T-cell (primary cell): Measurements from ENCODE around the gene HNRNPAB. TPM values are rescaled to one million over a fixed set of nuclear protein-coding genes. Genes with fewer than 3 reads are reported as not detected.

Source experiments
- ATAC-seq, 4 experiments: fragments of 200-7000 bp in 3 of 4; fragments of 150-1000 bp in 1 of 4; cut with Tn5 transposase; replicated peaks in 1 of 4; 1 replicate in 3 of 4; 2 replicates in 1 of 4; pipeline ENCODE4 v1.10.0; 2021; ENCODE audit warnings: moderate library complexity in 3 of 4, mild to moderate bottlenecking in 2 of 4, moderate number of reproducible peaks in 1 of 4
- CTCF ChIA-PET, 2 donors: fragments of 300-600 bp; sonication (Branson Sonifier 250); formaldehyde crosslinking; loops; one replicate each; lab custom pipeline; 2022; ENCODE audit warnings: antibody characterized with exemption in 2 of 2; lab: Charles Lee
- POLR2A ChIA-PET, 2 donors: fragments of 300-600 bp; sonication (Branson Sonifier 250); formaldehyde crosslinking; loops; one replicate each; lab custom pipeline; 2022; ENCODE audit warnings: antibody characterized with exemption in 2 of 2; lab: Charles Lee
- DNase-seq, 35 experiments: peaks; one replicate each; pipeline versions ENCODE4 v3.0.0 to v3.0.0-alpha.2; 2013 to 2023
- H3K27ac ChIP-seq: one replicate; pipeline ENCODE4 v1.5.1; 2013; ENCODE audit warnings: low read length
- H3K27me3 ChIP-seq, 2 experiments: replicated peaks in 1 of 2; 1 replicate in 1 of 2; 2 replicates in 1 of 2; pipeline versions ENCODE4 v1.6.1 to v1.7.0; 2013; ENCODE audit warnings: low read length in 1 of 2, mixed read lengths in 1 of 2; ENCODE audit not compliant: control insufficient read depth in 2 of 2, insufficient read depth in 2 of 2; ENCODE audit errors: extremely low read depth in 1 of 2
- H3K36me3 ChIP-seq, 2 donors: 1 replicate in 1 of 2; 2 replicates in 1 of 2; pipeline versions ENCODE4 v1.6.1 to v1.7.0; 2013; ENCODE audit warnings: low read length in 1 of 2; ENCODE audit not compliant: control insufficient read depth in 2 of 2, insufficient read depth in 1 of 2; ENCODE audit errors: extremely low read depth in 1 of 2
- H3K4me1 ChIP-seq, 2 experiments: 1 replicate in 1 of 2; 2 replicates in 1 of 2; pipeline versions ENCODE4 v1.6.1 to v1.7.0; 2013; ENCODE audit warnings: low read length in 2 of 2, mixed read lengths in 1 of 2; ENCODE audit not compliant: insufficient read depth in 2 of 2, control insufficient read depth in 1 of 2; ENCODE audit errors: extremely low read depth in 1 of 2
- H3K4me3 ChIP-seq, 2 donors: 1 replicate in 1 of 2; 2 replicates in 1 of 2; pipeline versions ENCODE4 v1.5.1 to v1.7.0; 2013; ENCODE audit warnings: mild to moderate bottlenecking in 2 of 2, low read length in 1 of 2, moderate library complexity in 1 of 2; ENCODE audit not compliant: control insufficient read depth in 1 of 2; ENCODE audit errors: extremely low read depth in 1 of 2
- H3K9me3 ChIP-seq: 2 replicates; pipeline ENCODE4 v1.7.0; 2013
- H3K27ac Mint-ChIP-seq, 2 donors: one replicate each; pipeline ENCODE4 v1.8.0; 2020 to 2021; ENCODE audit warnings: mild to moderate bottlenecking in 2 of 2, mixed read lengths in 2 of 2
- H3K27me3 Mint-ChIP-seq, 2 donors: one replicate each; pipeline ENCODE4 v1.8.0; 2021 to 2022; ENCODE audit warnings: mixed read lengths in 2 of 2
- H3K36me3 Mint-ChIP-seq: one replicate; pipeline ENCODE4 v1.8.0; 2021; ENCODE audit warnings: mixed read lengths
- H3K4me1 Mint-ChIP-seq, 3 donors: one replicate each; pipeline ENCODE4 v1.8.0; 2020 to 2022; ENCODE audit warnings: mixed read lengths in 3 of 3, mild to moderate bottlenecking in 1 of 3
- H3K4me3 Mint-ChIP-seq, 3 donors: one replicate each; pipeline ENCODE4 v1.8.0; 2020 to 2022; ENCODE audit warnings: mild to moderate bottlenecking in 3 of 3, mixed read lengths in 3 of 3, moderate library complexity in 3 of 3
- H3K9me3 Mint-ChIP-seq, 3 donors: one replicate each; pipeline ENCODE4 v1.8.0; 2020 to 2022; ENCODE audit warnings: mixed read lengths in 3 of 3
- WGBS: methylation state at CpG from one replicate; pipeline ENCODE4 v1.1.5; 2013; ENCODE audit warnings: missing lambda C conversion rate; ENCODE audit not compliant: insufficient coverage; 5-methylcytosine and 5-hydroxymethylcytosine counted together
- total RNA-seq, 35 experiments: library from RNA in 6 of 35; stranded (reverse) in 6 of 35; fragments of 120-200 nt in 1 of 35; gene quantifications; one replicate each; pipeline versions ENCODE4 v1.2.1 to v1.2.4 and lab custom pipeline; 2013 to 2026

HNRNPAB gene
- total RNA-seq, result 10 to 100 TPM; 78.8 to 89.2 (median 85.1) TPM
- total RNA-seq (2013), result 46.0 TPM
- total RNA-seq (lab: John Stamatoyannopoulos, UW), result 59.7 to 607 (median 85.3) reads per million in 29 experiments

- Mint-ChIP-seq H3K27me3 (peaks cover 0 to 3% of the 10 kb centered on the region in 2 donors), H3K4me3 (peak within 1 kb of the TSS; percentile 93 to 99 (median 94)), H3K4me1 (peaks cover 34 to 39% (median 36%) of the 10 kb centered on the region in 3 donors), H3K36me3 (peaks cover 24% of the 10 kb centered on the region), H3K27ac (peak within 1 kb of the TSS; percentile 97 to 99), H3K9me3 (no peaks in the 10 kb centered on the region)
- H3K4me3 ChIP-seq, result peak within 1 kb of the TSS; percentile 80 to 91
- under 1% methylated on average over 94 of the region's 96 CpGs for WGBS
- no peaks in the 10 kb centered on the region for H3K27me3 ChIP-seq
- CTCF ChIA-PET, result interaction anchor here in 1 of 2 donors (1.4 kb wide), 1 partner anchor 1419 kb away, joined by 4 read pairs; the partner anchor contains the start of gene HNRNPH1
- H3K36me3 ChIP-seq, result peaks cover 5 to 28% of the 10 kb centered on the region in 2 donors
- peak within 1 kb of the TSS; percentile 20 for H3K27ac ChIP-seq
- POLR2A ChIA-PET, result interaction anchor here (0.6 to 1.1 kb wide), 3 partner anchors 9 to 421 kb away, joined by 3 to 4 read pairs (median 3); no protein-coding TSS in a partner anchor
- peak; percentile 80 to 100 (median 92) for DNase-seq
- ATAC-seq, result peak; percentile 76 to 85 (median 80)
- H3K4me1 ChIP-seq, result peaks cover 12 to 31% of the 10 kb centered on the region in 2 experiments
- no peaks in the 10 kb centered on the region for H3K9me3 ChIP-seq
These were observed at the start of gene HNRNPAB for GRCh38 chr5:178204182-178204934. Gene HNRNPAB (plus strand): TSS chr5:178204533. CDS start chr5:178204838, 305 bp downstream.

- Mint-ChIP-seq H3K27me3 (no peaks in the 10 kb centered on the region), H3K4me3 (peak overlapping the region in 1 of 3 donors; percentile 94), H3K9me3 (no peaks in the 10 kb centered on the region), H3K36me3 (peaks cover 8% of the 10 kb centered on the region), H3K27ac (no peak overlapping the region), H3K4me1 (peaks cover 34 to 38% (median 36%) of the 10 kb centered on the region in 3 donors)
- H3K4me1 ChIP-seq, result peaks cover 10 to 34% of the 10 kb centered on the region in 2 experiments
- ChIA-PET POLR2A (no interaction called here), CTCF (interaction anchor here in 1 of 2 donors (1.7 kb wide), 1 partner anchor 39 kb away, joined by 4 read pairs; no protein-coding TSS in a partner anchor)
- WGBS, result 80% methylated on average over 8 of the region's 8 CpGs
- ATAC-seq (no peak), DNase-seq (no peak)
- H3K36me3 ChIP-seq, result peaks cover 0 to 14% of the 10 kb centered on the region in 2 donors
- peaks cover 0 to 4% of the 10 kb centered on the region in 2 experiments for H3K27me3 ChIP-seq
- no peaks in the 10 kb centered on the region for H3K9me3 ChIP-seq
- H3K4me3 ChIP-seq, result no peak overlapping the region
- H3K27ac ChIP-seq, result no peak overlapping the region
These were observed 49.3 kb upstream of the HNRNPAB start for GRCh38 chr5:178155065-178155464.

- POLR2A ChIA-PET, result no interaction called here
- Histone ChIP-seq H3K36me3 (no peaks in the 10 kb centered on the region), H3K27me3 (peaks cover 0 to 28% of the 10 kb centered on the region in 2 experiments), H3K4me1 (peaks cover 0 to 8% of the 10 kb centered on the region in 2 experiments), H3K4me3 (no peak overlapping the region), H3K9me3 (no peaks in the 10 kb centered on the region), H3K27ac (no peak overlapping the region)
- CTCF ChIA-PET, result no interaction called here
- 100% methylated on average over 1 of the region's 5 CpGs for WGBS
- no peaks in the 10 kb centered on the region for H3K9me3 Mint-ChIP-seq
- no peak for DNase-seq
- ATAC-seq, result no peak
- no peaks in the 10 kb centered on the region for H3K36me3 Mint-ChIP-seq
- H3K4me1 Mint-ChIP-seq, result peaks cover 6 to 13% (median 9%) of the 10 kb centered on the region in 3 donors
- no peak overlapping the region for H3K27ac Mint-ChIP-seq
- no peak overlapping the region for H3K4me3 Mint-ChIP-seq
- H3K27me3 Mint-ChIP-seq, result peaks cover 10 to 26% of the 10 kb centered on the region in 2 donors
These were observed 44.2 kb upstream of the HNRNPAB start for GRCh38 chr5:178160176-178160575.

- no peak overlapping the region for H3K4me3 Mint-ChIP-seq
- H3K36me3 Mint-ChIP-seq, result no peaks in the 10 kb centered on the region
- Histone ChIP-seq H3K27me3 (peaks cover 0 to 35% of the 10 kb centered on the region in 2 experiments), H3K4me3 (no peak overlapping the region), H3K9me3 (no peaks in the 10 kb centered on the region), H3K36me3 (no peaks in the 10 kb centered on the region), H3K27ac (no peak overlapping the region), H3K4me1 (peaks cover 0 to 8% of the 10 kb centered on the region in 2 experiments)
- POLR2A ChIA-PET, result no interaction called here
- 84% methylated on average over 8 of the region's 9 CpGs for WGBS
- DNase-seq, result no peak
- H3K9me3 Mint-ChIP-seq, result no peaks in the 10 kb centered on the region
- H3K27ac Mint-ChIP-seq, result no peak overlapping the region
- ATAC-seq, result no peak
- CTCF ChIA-PET, result interaction anchor here in 1 of 2 donors (1.0 to 1.2 kb wide), 2 partner anchors 73 to 87 kb away, joined by 5 to 7 read pairs; no protein-coding TSS in a partner anchor
- H3K27me3 Mint-ChIP-seq, result peaks cover 10 to 26% of the 10 kb centered on the region in 2 donors
- peaks cover 6 to 13% (median 9%) of the 10 kb centered on the region in 3 donors for H3K4me1 Mint-ChIP-seq
These were observed 41.9 kb upstream of the HNRNPAB start for GRCh38 chr5:178162481-178162880.

- Histone ChIP-seq H3K4me3 (no peak overlapping the region), H3K4me1 (peaks cover 0 to 8% of the 10 kb centered on the region in 2 experiments), H3K36me3 (no peaks in the 10 kb centered on the region), H3K27ac (no peak overlapping the region), H3K9me3 (no peaks in the 10 kb centered on the region), H3K27me3 (peaks cover 0 to 35% of the 10 kb centered on the region in 2 experiments)
- Mint-ChIP-seq H3K4me1 (peaks cover 6 to 13% (median 9%) of the 10 kb centered on the region in 3 donors), H3K27ac (no peak overlapping the region), H3K36me3 (no peaks in the 10 kb centered on the region), H3K9me3 (no peaks in the 10 kb centered on the region), H3K27me3 (peaks cover 10 to 26% of the 10 kb centered on the region in 2 donors), H3K4me3 (peak overlapping the region in 1 of 3 donors; percentile 38)
- CTCF ChIA-PET, result interaction anchor here in 1 of 2 donors (0.7 to 1.2 kb wide), 2 partner anchors 75 to 93 kb away, joined by 4 to 7 read pairs; no protein-coding TSS in a partner anchor
- 10% methylated on average over 27 of the region's 33 CpGs for WGBS
- ATAC-seq, result peak; percentile 98 to 100 (median 100)
- POLR2A ChIA-PET, result no interaction called here
- peak; percentile 74 to 95 (median 89) for DNase-seq
These were observed 40.3 kb upstream of the HNRNPAB start for GRCh38 chr5:178163772-178164735.
